H1 (cell line): ENCODE measurements around the gene TACC2. TPM values are rescaled to one million over a fixed set of nuclear protein-coding genes. Genes with fewer than 3 reads are reported as not detected.

Experiments
- GABPA ChIP-seq: IDR thresholded peaks from 2 replicates; pipeline ENCODE4 v1.6.1; 2011; ENCODE audit warnings: mild to moderate bottlenecking, low read length, moderate library complexity, borderline replicate concordance; ENCODE audit not compliant: insufficient read depth
- SP4 ChIP-seq: IDR thresholded peaks from 2 replicates; pipeline ENCODE4 v1.6.1; 2012; ENCODE audit warnings: low read length, inconsistent platforms
- YY1 ChIP-seq: IDR thresholded peaks from 2 replicates; pipeline ENCODE4 v1.6.1; 2011; ENCODE audit warnings: low read depth, mild to moderate bottlenecking, low read length
- polyA plus RNA-seq, 7 experiments: library from polyadenylated mRNA; depleted of rRNA in 3 of 7; stranded (reverse) in 5 of 7; unstranded in 2 of 7; fragments of >200 nt in 5 of 7; fragments of 200-250 nt in 2 of 7; gene quantifications; 1 replicate in 5 of 7; 2 replicates in 1 of 7; 4 replicates in 1 of 7; pipeline versions ENCODE4 v1.2.1 to v1.2.3, GENCODE V29; 2011 to 2013; ENCODE audit warnings: missing spikeins in 2 of 7, mixed read lengths in 2 of 7
- total RNA-seq: library from RNA; stranded (reverse); fragmentation: NEBNext Ultra II Directional; extraction: Animal tissue kit (Norgen Biotek cat#: 25700); gene quantifications from 2 replicates; pipeline ENCODE4 v1.2.1, GENCODE V29; 2021

Gene TACC2
- total and polyA plus RNA-seq, 2 of the 8 experiments (the other 6 are each of a cell fraction or from before 2014, with no cell fraction given) = 21.2 to 46.6 TPM

- TF ChIP-seq YY1 (no peak), SP4 (no peak), GABPA (no peak)
These were observed 303.4 kb downstream of the TACC2 start (continued) for GRCh38 chr10:122292376-122292775.
